COLO829 (cell line): ENCODE data around the gene TNFRSF1B.

Source experiments
- DNase-seq: peaks from one replicate; pipeline ENCODE4 v3.0.0; 2012; ENCODE audit warnings: low spot score

The TNFRSF1B gene

DNA sequence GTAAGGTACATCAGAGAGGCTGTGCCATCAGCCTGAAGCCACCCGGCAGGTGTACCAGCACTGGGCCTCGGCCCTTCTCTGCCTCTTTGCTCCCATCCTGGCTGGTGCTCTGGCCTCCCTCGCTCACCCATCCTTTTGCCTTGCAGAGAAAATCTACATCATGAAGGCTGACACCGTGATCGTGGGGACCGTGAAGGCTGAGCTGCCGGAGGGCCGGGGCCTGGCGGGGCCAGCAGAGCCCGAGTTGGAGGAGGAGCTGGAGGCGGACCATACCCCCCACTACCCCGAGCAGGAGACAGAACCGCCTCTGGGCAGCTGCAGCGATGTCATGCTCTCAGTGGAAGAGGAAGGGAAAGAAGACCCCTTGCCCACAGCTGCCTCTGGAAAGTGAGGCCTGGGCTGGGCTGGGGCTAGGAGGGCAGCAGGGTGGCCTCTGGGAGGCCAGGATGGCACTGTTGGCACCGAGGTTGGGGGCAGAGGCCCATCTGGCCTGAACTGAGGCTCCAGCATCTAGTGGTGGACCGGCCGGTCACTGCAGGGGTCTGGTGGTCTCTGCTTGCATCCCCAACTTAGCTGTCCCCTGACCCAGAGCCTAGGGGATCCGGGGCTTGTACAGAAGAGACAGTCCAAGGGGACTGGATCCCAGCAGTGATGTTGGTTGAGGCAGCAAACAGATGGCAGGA lies 24.5 kb upstream of the TNFRSF1B start:
- DNase-seq: no peak

- DNase-seq: no peak
Observed at GRCh38 chr1:12142891-12143630, 23.7 kb upstream of the TNFRSF1B start.

GRCh38 chr1:12143631-12144155 lies 23.1 kb upstream of the TNFRSF1B start:
- DNase-seq: peak; percentile 95

GRCh38 chr1:12144236-12144635 lies 22.6 kb upstream of the TNFRSF1B start:
- no peak for DNase-seq

DNA sequence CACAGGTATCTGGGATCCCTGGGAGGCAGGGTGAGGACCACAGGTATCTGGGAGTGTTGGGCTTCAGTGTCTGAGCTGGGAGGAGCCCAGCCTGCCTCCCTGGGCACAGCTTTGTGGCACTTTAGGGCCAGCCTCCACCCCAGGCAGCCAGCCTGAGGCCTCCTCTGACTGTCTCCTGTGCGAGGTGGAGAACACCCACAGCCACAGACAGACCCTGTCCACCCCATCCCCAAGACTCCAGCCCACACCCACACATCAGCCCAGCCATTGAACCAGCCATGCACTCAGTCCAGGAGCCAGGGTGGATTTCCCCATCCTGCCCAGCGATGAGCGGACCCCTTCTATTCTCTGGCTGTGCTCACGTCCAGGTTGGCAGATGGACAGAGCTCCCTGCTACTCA lies 21.8 kb upstream of the TNFRSF1B start:
- no peak for DNase-seq

DNA sequence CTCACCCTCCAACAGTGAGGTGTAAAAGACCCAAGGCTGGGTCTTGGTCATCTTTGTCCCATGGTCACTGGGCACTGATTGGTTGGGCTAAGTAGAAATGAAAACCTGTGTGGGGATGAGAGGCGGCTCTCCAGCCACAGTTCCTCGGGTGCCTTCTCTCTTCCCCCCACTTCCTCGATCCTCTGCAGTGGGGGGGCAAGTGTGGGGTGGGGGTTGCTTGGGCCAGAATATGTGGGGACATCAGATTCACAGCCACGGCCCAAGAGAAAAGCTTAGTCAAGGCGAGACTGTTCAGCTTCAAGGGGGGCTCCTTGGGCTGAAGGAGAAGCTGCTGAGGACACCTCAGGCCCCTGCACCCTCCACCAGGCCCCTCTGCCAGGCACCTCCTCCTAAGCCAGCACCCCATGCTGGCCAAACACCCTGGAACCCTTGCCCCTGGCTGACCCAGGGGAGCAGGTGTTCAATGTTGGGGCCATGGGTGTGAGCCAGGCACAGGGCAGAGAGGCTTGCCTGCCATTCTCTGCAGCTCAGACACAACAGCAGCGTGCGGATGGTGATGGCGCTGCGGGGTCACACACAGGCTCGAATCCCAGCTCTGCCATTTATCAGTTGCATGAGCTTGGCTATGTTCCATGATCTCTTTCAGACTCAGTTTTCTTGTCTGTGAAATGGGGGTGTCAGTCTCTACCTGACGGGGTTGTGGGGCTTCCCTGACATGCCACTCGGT lies 21.0 kb upstream of the TNFRSF1B start:
- DNase-seq: no peak

- DNase-seq: no peak
Observed at GRCh38 chr1:12146343-12147112, 20.3 kb upstream of the TNFRSF1B start.

- no peak for DNase-seq
Observed at GRCh38 chr1:12147201-12147701, 19.5 kb upstream of the TNFRSF1B start.

GRCh38 chr1:12148160-12148957 lies 18.4 kb upstream of the TNFRSF1B start:
- no peak for DNase-seq

DNA sequence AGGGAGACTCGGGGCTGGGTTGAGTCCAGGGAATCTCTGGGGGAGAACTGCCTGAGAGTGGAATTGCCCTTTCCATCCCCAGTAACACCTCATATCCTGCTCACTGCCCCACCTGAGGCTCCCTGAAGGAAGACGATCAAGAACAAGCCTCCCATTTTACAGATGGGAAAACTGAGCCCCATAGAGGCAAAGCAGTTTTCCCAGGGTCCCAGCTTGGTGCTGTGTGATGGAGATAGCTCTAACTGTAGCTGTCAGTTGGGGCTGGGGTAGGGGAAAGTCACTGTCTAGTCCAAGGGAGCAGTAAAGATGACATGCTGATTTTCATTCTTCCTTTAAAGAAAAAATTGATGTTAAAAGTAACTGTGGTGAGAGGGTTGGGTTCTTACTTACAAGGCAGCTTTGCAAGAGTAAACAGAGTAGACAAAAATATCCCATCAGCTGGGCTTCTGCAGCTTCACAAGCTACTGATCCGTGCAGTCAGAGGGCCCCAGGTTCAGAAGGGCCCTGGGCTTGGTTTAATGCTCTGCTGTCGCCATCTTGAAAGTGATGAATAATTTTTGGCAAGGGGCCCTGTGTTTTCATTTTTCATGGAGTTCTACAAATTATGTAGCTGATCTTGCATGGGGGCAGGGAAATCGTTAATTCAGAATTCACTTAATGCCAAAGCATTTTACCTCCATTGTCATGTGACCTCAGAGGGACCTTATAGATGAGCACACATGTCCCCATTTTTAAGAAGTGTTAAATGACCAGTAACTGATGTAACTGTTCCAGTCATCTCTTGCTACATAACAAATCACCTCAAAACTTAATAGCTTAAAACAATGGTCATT lies 17.6 kb upstream of the TNFRSF1B start:
- no peak for DNase-seq

DNA sequence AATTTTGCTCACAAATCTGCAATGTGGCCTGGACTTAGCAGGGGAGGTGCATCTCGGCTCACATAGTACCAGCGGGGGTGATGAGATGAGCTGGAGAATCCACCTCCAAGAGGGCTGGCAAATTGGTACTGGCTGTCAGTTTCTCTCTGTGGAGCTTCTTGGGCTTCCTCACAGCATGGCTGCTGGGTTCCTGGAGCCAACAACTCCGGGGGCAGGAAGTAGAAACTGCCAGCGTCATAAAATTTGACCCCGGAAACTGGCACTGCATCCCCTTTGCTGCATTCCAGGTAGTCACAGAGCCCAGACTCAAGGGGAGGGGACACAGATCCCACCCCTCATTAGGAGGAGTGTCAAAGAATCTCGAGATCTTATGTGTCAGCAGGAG lies 17.0 kb upstream of the TNFRSF1B start:
- DNase-seq: no peak

- no peak for DNase-seq
Observed at GRCh38 chr1:12150456-12151200, 16.2 kb upstream of the TNFRSF1B start.

DNA sequence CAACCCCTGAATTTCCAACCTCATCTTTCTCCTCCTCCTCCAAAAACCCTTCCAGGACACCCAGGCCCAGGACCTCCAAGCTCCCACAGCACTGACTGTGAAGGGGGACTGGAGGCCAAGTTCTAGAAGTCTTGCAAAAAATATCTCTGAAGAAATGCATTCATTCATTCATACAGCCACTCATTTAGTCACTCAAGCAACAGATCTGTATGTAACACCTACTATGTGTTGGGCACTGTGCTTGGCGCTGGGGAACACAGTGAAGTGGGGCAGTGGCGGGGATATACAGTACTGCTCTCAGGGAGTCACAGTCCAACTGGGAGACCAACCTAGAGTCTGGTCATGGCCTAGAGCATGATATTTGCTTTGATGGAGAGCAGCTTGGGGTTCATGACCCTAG lies 15.3 kb upstream of the TNFRSF1B start:
- no peak for DNase-seq

DNA sequence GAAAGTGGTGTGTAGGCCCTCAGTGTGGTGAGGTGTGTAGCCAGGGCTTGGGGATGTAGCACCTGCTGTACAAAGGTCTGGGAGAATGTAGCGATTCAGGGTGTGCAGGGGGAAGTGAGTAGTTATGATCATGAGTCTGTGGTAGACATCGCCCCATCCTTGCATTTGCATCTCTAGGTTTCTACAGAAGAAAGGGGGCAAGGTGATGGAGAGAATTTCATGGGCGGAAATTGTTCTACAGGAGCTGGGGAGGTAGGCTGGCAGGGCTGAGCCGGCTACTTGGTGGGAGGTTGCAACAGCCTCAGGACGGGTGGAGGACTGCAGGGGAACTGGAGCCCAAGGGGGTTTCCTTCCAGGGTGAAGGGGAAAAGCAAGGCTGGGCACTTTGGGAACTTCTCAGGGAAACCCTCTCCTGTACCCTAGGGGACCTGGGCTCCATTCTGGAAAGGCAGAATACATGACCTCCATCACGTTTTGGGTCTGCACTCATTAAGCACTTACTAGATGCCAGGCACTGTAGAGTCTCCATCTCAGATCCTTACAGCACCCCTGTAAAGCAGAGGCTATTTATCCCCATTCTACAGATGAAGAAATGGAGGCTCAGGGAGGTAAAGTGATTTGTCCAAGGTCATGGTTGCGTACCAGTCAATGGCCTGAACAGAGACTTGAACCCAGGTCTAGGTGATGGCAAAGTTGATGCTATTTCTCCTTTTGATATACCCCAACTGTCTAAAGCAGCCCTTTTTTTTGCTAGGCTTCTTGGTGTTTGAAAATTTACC lies 14.5 kb upstream of the TNFRSF1B start:
- no peak for DNase-seq

DNA sequence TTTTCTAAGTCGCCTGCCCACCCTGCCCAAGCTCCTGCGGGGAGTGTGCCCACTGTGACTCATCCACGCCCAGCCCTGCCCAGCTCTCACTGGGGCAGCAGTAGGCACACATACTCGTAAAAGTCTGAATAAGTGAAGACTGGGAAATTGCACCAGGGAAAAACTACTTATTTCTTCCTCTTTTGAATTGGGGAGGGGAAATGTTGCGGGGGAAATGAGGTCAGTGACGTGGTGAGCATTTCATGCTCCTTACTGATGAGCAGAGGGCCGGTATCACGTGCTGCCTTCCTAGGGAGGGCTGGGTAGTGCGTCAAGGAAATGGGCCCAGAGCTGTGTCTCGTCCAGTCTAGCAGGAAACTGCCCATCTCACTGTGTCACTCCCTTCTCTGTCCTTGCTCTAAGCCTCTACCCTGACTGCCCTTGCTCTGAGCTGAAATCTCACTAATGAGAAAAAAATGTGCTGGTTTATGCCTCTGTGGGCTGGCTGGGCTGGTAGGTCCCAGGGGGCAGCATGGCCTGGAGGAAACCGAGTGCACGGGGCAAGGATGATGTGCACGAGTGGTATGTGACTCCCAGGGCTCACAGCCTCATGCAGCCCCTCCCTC lies 13.5 kb upstream of the TNFRSF1B start:
- DNase-seq: peak; percentile 29

DNA sequence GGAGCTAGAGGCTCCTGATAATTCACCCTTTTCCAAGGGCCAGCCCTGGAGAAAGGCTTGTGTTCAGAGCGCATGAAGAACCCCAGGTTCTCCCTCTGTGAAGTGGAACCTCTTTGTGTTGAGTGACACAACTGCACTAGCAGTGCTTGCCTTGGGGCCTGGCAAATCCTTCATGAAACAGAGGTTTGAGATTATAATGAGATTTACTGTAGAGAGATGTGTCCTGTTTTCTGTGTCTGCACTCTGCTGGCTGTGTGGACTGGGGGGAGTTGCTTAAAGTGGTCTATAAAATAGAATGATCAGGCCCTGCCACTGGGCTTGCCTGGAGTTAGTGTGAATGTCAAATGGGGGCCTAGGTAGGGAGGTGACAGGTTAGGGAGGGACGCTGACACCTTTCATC lies 11.5 kb upstream of the TNFRSF1B start:
- no peak for DNase-seq

DNA sequence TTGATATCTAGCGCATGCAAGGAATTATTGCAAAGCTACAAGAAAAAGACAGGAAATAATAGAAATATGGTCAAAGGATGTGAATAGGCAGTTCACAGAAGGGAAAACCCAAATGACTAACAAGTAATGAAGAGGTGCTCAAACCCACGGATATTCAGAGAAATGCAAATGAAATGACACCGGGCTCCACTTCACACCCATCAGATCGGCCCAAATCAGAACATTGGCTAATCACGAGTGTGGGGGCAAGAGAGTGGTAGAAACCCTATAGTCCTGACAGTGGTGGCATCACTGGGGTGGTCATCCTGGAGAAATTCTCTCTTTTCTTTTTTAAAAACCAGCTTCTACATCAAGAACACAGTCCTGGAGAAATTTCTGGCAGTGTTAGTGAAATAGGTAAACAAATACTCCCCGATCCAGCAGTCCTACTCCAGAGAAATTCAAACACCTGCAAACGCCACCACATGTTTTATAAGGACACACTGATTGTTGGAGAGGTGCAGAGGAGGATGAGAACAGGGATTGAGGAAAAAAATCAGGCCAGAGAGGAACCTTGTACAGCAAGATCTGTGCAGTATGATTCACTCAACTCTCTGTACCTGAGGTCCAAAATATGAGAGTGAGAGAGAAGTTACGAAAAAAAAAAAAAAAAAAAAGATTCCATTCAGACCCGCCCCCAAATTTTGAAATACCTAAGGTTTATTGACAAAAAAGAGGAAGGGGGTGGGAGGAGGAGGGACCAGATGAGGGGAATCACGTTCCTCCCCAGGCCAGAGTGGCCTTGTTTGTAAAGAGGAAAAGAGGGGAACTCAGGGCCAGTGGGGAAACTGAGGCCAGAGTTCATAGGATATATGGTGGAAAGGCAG lies 9.2 kb upstream of the TNFRSF1B start:
- DNase-seq: no peak
